Astrocyte of the spinal cord (primary cell): ENCODE data around the gene CDK5RAP3.
"Not testable (repeated sequence)": the region's sequence is repeated elsewhere in the genome, so short reads cannot be mapped to it uniquely, and the experiment has no call there.

ENCODE experiments used
- DNase-seq: peaks from one replicate; pipeline ENCODE4 v3.0.0; 2011; ENCODE audit warnings: low read depth, low spot score
- H3K4me3 ChIP-seq: 2 replicates; pipeline ENCODE4 v1.5.1; 2011; ENCODE audit warnings: low read depth, mild to moderate bottlenecking, low read length, moderate library complexity
- in situ Hi-C: cut with HindIII; loops from 2 replicates; pipeline ENCODE4 v1.10.0; 2017; ENCODE audit warnings: low sequenced_read_pairs
- TF ChIP-seq, protein P1 (sequence below): IDR thresholded peaks from 2 replicates; pipeline ENCODE4 v1.5.1; 2012; ENCODE audit warnings: low read depth, mild to moderate bottlenecking, low read length, inconsistent platforms

The CDK5RAP3 gene

DNA sequence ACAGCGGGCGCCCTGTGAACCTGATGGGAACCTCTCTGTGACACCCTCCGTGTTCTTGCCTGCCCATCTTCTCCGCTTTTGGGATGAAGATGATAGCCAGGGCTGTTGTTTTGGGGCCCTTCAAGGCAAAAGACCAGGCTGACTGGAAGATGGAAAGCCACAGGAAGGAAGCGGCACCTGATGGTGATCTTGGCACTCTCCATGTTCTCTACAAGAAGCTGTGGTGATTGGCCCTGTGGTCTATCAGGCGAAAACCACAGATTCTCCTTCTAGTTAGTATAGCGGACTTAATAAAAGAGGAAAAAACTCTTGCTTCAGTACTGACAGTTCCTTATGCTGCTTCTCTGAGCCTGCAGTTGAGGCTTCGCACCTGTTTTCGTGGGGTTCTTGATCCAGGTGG lies 10.5 kb downstream of the CDK5RAP3 start:
- H3K4me3 ChIP-seq: no peak overlapping the region
- in situ Hi-C loops: no loop called here
- TF ChIP-seq, protein P1, sequence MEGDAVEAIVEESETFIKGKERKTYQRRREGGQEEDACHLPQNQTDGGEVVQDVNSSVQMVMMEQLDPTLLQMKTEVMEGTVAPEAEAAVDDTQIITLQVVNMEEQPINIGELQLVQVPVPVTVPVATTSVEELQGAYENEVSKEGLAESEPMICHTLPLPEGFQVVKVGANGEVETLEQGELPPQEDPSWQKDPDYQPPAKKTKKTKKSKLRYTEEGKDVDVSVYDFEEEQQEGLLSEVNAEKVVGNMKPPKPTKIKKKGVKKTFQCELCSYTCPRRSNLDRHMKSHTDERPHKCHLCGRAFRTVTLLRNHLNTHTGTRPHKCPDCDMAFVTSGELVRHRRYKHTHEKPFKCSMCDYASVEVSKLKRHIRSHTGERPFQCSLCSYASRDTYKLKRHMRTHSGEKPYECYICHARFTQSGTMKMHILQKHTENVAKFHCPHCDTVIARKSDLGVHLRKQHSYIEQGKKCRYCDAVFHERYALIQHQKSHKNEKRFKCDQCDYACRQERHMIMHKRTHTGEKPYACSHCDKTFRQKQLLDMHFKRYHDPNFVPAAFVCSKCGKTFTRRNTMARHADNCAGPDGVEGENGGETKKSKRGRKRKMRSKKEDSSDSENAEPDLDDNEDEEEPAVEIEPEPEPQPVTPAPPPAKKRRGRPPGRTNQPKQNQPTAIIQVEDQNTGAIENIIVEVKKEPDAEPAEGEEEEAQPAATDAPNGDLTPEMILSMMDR: no peak
- DNase-seq: no peak

DNA sequence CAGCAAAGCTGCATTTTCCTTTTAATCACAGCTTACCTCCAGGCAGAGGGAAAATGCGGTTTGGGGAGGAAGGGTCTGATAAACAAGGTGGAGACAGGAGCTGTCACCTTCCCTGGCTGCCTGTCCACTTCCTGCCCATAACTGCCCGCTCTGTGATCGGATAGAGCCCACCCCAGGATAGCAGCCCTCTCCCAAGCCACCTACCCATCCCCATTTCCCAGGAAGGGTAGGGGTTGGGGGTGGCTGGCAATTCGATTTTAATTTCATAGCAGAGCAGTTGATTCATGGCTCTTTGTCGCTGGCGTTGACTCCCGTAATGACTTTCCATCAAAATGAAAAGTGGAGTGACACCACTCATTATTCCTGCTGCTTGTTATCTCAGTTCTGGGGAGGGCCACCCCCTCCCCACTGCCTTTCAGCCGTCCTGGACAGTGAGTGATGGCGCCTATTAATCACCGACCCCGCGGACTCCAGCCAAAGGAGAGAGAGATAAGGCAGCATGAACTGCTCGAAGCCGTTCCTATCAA lies 11.2 kb downstream of the CDK5RAP3 start:
- TF ChIP-seq, protein P1: no peak
- no peak for DNase-seq
- H3K4me3 ChIP-seq: no peak overlapping the region
- in situ Hi-C loops: no loop called here

DNA sequence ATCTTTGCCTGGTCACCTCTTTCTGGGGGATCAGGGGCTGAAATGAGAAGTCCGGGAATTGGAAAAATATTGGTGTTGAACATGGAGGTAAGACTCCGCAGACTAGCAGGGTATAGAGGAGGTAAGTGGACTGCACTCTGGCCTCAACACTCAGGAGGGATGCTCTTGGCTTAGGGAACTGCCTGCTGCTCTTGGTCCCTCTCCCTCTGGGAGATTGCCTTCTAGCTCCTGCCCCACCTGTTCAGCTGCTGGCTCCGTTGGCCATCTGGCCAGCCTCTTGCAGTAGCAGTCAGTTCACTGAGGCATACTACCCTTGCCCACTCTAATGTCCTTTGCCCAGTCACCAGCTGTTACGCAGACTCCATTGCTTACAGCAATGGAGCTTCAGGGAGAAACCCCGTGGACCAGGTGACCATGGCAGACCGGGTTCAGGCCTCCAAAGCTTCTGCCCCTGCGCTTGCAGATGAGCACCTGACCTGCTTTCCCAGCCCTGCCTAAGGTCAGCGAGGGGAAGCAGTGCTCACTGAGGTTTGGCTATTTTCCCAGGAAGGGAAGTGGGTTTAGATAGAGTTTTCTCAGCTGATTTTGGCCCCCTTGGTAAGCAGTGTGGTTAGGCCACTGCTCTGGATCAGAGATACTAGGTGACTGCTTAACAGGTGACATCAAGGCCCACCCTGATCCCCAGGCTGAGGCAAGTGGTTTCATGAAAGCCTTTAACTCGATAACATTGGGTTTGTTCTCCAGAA lies 11.9 kb downstream of the CDK5RAP3 start:
- no peak for DNase-seq
- in situ Hi-C loops: no loop called here
- H3K4me3 ChIP-seq: no peak overlapping the region
- TF ChIP-seq, protein P1: no peak

DNA sequence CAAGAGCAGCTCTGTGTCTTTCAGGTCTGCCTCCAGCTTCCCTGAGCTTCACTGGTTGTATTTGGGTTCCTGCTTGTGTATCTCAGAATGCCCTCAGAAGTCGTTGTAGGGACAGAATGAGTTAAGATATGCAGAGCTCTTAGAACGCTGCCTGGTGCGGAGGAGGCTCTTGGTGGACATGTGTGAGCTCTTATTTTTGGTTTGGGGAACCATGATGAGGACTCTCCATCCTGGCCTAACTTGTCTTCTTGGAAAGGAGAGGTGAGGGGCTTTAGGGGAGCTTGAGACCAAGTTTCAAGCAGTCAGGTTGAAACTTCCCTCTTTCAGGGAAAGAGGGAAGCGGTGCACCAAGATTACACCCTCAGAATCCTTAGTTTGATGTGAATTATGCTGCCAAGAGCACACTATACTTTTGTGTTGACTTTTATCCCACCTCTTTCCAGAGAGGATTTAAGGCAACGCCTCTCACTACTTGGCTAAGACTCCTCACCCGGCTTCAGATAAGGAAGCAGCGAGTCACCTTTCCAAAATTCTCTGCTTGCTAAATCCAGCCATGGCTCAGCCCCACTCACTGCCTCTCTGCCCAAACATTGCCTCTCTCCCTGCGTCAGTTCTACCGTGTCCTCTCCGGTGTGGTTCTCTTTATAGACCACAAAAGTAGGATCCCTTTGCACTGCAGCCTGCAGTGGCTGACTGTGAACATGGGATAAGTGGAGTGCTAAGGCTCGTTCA lies 12.7 kb downstream of the CDK5RAP3 start:
- no peak overlapping the region for H3K4me3 ChIP-seq
- DNase-seq: no peak
- in situ Hi-C loops: no loop called here
- TF ChIP-seq, protein P1: no peak

DNA sequence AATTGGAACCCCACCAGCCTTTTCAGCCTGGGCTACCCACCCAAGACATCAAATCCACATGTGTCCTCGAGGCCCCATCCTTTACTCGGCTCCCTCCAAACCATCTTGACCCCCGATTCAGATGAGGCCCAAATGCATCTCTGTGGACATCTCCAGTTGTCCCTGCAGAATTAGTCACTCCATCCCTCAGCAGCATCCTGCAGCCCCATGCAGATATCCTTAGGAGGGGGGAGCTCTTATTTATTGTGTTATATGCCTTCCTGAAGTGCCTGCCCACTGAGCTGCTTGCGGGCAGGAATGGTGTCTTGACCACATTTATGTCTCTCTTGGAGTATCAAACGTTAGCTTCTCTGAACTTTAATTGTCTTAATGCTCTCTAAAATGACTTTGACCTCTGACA lies 15.6 kb downstream of the CDK5RAP3 start:
- TF ChIP-seq, protein P1: no peak
- H3K4me3 ChIP-seq: no peak overlapping the region
- in situ Hi-C loops: no loop called here
- DNase-seq: no peak

DNA sequence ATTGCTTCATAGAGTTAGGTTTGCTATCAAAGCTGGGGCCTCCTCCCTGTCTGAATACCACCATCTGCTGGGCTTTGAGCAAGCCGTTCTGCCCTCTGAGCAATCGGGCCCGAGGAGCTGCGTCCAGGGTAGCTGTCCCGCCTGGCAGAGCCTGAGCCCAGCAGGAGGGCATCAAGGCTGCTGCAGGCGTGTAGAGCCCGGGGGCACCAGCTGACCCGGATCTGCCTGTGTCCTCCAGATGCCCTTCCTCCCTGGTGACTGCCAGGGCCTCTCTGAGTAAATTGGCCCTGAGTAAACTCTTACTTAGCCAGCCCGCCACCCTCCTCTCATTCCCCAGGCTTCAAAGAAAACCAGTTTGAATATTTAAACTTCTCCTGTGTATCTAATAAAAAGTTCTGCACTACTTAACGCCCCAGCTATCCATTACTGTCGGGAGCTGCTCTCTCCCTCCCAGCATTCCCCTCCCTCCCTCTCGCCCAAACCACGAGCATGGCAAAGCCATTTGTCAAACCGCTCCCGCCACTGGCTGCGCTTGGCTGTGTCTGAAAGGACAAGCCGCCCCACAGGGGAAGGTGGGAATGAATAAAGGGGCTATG lies 16.4 kb downstream of the CDK5RAP3 start:
- no peak overlapping the region for H3K4me3 ChIP-seq
- TF ChIP-seq, protein P1: no peak
- no peak for DNase-seq
- in situ Hi-C loops: no loop called here

DNA sequence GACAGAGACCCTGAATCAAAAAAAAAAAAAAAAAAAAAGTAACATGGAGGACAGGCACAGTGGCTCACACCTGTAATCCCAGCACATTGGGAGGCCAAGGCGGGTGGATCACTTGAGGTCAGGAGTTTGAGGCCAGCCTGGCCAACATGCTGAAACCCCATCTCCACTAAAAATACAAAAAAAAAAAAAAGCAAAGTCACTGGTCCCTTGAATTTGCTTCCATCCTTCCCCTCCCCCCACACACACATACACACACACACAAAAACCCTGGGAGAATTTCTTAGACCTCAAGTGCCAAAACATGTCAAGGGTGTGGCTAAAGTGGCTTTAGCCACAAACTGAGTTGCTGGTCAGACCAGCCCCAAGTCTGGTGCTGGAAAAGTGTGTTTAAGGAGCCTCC lies 17.5 kb downstream of the CDK5RAP3 start:
- DNase-seq, H3K4me3 ChIP-seq, in situ Hi-C loops: not testable (repeated sequence)
